NCI-H2196 treated with DMSO at 0.1 percent for 48 hours (cell line): Measurements from ENCODE around the gene ATP6V1E1.

Experiments
- DNase-seq: peaks from one replicate; lab custom pipeline; 2025; ENCODE audit not compliant: unreplicated experiment; lab: John Stamatoyannopoulos, UW

ATP6V1E1 gene

DNA sequence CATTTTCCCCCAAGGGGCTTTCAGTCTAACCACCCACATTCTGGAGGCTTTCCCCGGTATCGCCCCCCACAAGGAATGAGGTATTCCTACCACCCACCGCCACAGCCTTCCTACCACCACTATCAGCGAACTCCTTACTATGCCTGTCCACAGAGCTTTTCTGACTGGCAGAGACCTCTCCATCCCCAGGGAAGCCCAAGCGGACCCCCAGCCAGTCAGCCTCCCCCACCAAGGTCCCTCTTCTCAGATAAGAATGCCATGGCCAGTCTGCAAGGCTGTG, 79.9 kb downstream of the ATP6V1E1 start:
- DNase-seq: no peak

DNA sequence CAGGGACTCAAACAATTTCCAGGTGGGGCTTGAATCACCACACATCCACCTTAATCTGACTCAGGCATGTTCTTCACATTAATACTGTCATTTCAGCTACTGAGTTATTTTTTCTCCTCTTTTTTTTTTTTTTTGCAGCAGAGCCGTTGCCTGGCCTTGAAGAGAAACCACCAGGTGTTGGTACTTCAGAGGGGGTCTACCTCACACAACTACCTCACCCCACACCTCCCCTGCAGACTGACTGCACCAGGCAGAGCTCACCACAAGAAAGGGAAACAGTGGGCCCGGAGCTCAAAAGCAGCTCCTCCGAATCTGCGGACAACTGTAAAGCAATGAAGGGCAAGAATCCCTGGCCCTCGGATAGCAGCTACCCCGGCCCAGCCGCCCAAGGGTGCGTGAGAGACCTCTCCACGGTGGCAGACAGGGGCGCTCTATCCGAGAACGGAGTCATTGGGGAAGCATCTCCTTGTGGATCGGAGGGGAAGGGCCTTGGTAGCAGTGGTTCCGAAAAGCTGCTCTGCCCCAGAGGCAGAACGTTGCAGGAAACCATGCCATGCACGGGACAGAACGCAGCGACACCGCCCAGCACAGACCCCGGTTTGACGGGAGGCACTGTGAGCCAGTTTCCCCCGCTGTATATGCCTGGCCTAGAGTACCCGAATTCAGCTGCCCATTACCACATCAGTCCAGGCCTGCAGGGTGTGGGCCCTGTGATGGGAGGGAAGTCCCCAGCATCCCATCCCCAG, 80.4 kb downstream of the ATP6V1E1 start:
- no peak for DNase-seq

DNA sequence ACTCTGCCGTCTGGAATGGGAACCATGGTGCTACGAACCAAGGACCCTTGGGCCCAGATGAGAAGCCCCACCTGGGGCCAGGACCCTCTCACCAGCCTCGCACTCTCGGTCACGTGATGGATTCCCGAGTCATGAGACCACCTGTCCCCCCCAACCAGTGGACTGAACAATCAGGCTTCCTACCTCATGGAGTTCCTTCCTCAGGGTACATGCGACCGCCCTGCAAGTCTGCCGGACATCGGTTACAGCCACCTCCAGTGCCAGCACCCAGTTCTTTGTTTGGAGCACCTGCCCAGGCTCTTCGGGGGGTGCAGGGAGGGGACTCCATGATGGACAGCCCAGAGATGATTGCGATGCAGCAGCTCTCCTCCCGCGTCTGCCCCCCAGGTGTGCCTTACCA, 86.1 kb downstream of the ATP6V1E1 start:
- no peak for DNase-seq
